Activated T-helper 2 cell treated with anti-CD3 and anti-CD28 coated beads, Interferon-gamma antibody, Interleukin-2, Interleukin-4, amounts not matched to agents 10 μg/mL and 5 μg/mL and 100 μg/mL, durations not matched to agents 14 hours and 24 hours and 36 hours (primary cell): Measurements from ENCODE around the gene SENP7. TPM values are rescaled to one million over a fixed set of nuclear protein-coding genes. Genes with fewer than 3 reads are reported as not detected.

Experiments
- DNase-seq: peaks from one replicate; pipeline ENCODE4 v3.0.0; 2021; ENCODE audit warnings: low spot score
- H3K27ac Mint-ChIP-seq: one replicate; pipeline ENCODE4 v1.8.0; 2021; ENCODE audit warnings: mixed read lengths
- H3K27me3 Mint-ChIP-seq: one replicate; pipeline ENCODE4 v1.8.0; 2021; ENCODE audit warnings: low read depth, mixed read lengths
- H3K36me3 Mint-ChIP-seq: one replicate; pipeline ENCODE4 v1.8.0; 2021; ENCODE audit warnings: low read depth, mixed read lengths
- H3K4me1 Mint-ChIP-seq: one replicate; pipeline ENCODE4 v1.8.0; 2021; ENCODE audit warnings: low read depth, mixed read lengths
- H3K4me3 Mint-ChIP-seq: one replicate; pipeline ENCODE4 v1.8.0; 2021; ENCODE audit warnings: low read depth, mild to moderate bottlenecking, moderate library complexity, mixed read lengths
- H3K9me3 Mint-ChIP-seq: one replicate; pipeline ENCODE4 v1.8.0; 2021; ENCODE audit warnings: mixed read lengths
- intact Hi-C: fragments of 100-400 bp; cut with micrococcal nuclease; formaldehyde crosslinking; loops from one replicate; pipeline ENCODE4 v1.15.1; 2023
- total RNA-seq: library from RNA; stranded (reverse); gene quantifications from 2 replicates; pipeline ENCODE4 v1.2.3, GENCODE V29; 2022

Gene SENP7
- total RNA-seq, 1 donor from 2014 or later = 10.7 TPM

- Mint-ChIP-seq H3K27ac (no peak overlapping the region), H3K9me3 (peaks cover 15% of the 10 kb centered on the region), H3K27me3 (no peaks in the 10 kb centered on the region), H3K4me3 (no peak overlapping the region), H3K4me1 (peaks cover 21% of the 10 kb centered on the region), H3K36me3 (peaks cover 18% of the 10 kb centered on the region)
- intact Hi-C loops = loop anchor here (5.0 kb wide), 6 partner anchors 128 to 1067 kb away; partner anchors contain the start of gene SENP7
- DNase-seq = no peak
Measured at GRCh38 chr3:101384426-101384825, 128.6 kb downstream of the SENP7 start.

GRCh38 chr3:101383656-101384055 lies 129.4 kb downstream of the SENP7 start:
- H3K9me3 Mint-ChIP-seq = peaks cover 12% of the 10 kb centered on the region
- H3K4me1 Mint-ChIP-seq = peaks cover 25% of the 10 kb centered on the region
- no peaks in the 10 kb centered on the region for H3K27me3 Mint-ChIP-seq
- H3K27ac Mint-ChIP-seq = no peak overlapping the region
- peaks cover 17% of the 10 kb centered on the region for H3K36me3 Mint-ChIP-seq
- no peak overlapping the region for H3K4me3 Mint-ChIP-seq
- DNase-seq = no peak
- intact Hi-C loops = loop anchor here (2.0 to 5.0 kb wide), 7 partner anchors 129 to 1066 kb away; partner anchors contain the start of gene SENP7

- Mint-ChIP-seq H3K9me3 (peaks cover 12% of the 10 kb centered on the region), H3K27ac (no peak overlapping the region), H3K27me3 (no peaks in the 10 kb centered on the region), H3K4me1 (peaks cover 28% of the 10 kb centered on the region), H3K36me3 (peaks cover 17% of the 10 kb centered on the region), H3K4me3 (no peak overlapping the region)
- DNase-seq = no peak
- intact Hi-C loops = loop anchor here (2.0 to 5.0 kb wide), 7 partner anchors 129 to 1066 kb away; partner anchors contain the start of gene SENP7
Measured at GRCh38 chr3:101383156-101383575, 129.8 kb downstream of the SENP7 start.

GRCh38 chr3:101381809-101382208 lies 131.2 kb downstream of the SENP7 start:
- intact Hi-C loops = loop anchor here (2.0 to 5.0 kb wide), 8 partner anchors 130 to 1065 kb away; partner anchors contain the start of gene SENP7
- Mint-ChIP-seq H3K27ac (no peak overlapping the region), H3K36me3 (peaks cover 13% of the 10 kb centered on the region), H3K4me1 (peaks cover 31% of the 10 kb centered on the region), H3K27me3 (no peaks in the 10 kb centered on the region), H3K9me3 (peaks cover 11% of the 10 kb centered on the region), H3K4me3 (no peak overlapping the region)
- DNase-seq = no peak

- Mint-ChIP-seq H3K4me1 (peaks cover 29% of the 10 kb centered on the region), H3K4me3 (peak overlapping the region; percentile 43), H3K9me3 (peaks cover 11% of the 10 kb centered on the region), H3K36me3 (peaks cover 13% of the 10 kb centered on the region), H3K27me3 (no peaks in the 10 kb centered on the region), H3K27ac (peak overlapping the region; percentile 67)
- intact Hi-C loops = loop anchor here (1.0 to 5.0 kb wide), 13 partner anchors 132 to 1063 kb away; partner anchors contain the start of genes LNP1, SENP7 and TOMM70
- DNase-seq = no peak
Measured at GRCh38 chr3:101379658-101380376, 133.2 kb downstream of the SENP7 start.

GRCh38 chr3:101377796-101378195 lies 135.2 kb downstream of the SENP7 start:
- Mint-ChIP-seq H3K36me3 (peaks cover 17% of the 10 kb centered on the region), H3K27me3 (no peaks in the 10 kb centered on the region), H3K4me1 (peaks cover 33% of the 10 kb centered on the region), H3K4me3 (no peak overlapping the region), H3K27ac (no peak overlapping the region), H3K9me3 (peaks cover 11% of the 10 kb centered on the region)
- intact Hi-C loops = loop anchor here (2.0 kb wide), 1 partner anchor 977 kb away; the partner anchor contains the start of genes LNP1 and TOMM70
- DNase-seq = no peak

- Mint-ChIP-seq H3K27ac (no peak overlapping the region), H3K4me1 (peaks cover 33% of the 10 kb centered on the region), H3K36me3 (peaks cover 17% of the 10 kb centered on the region), H3K9me3 (peaks cover 11% of the 10 kb centered on the region), H3K27me3 (no peaks in the 10 kb centered on the region), H3K4me3 (no peak overlapping the region)
- intact Hi-C loops = no loop called here
- DNase-seq = no peak
Measured at GRCh38 chr3:101377209-101377608, 135.8 kb downstream of the SENP7 start.

GRCh38 chr3:101375586-101375985 lies 137.4 kb downstream of the SENP7 start:
- Mint-ChIP-seq H3K9me3 (peaks cover 11% of the 10 kb centered on the region), H3K27ac (no peak overlapping the region), H3K27me3 (no peaks in the 10 kb centered on the region), H3K4me3 (no peak overlapping the region), H3K36me3 (peaks cover 17% of the 10 kb centered on the region), H3K4me1 (peaks cover 26% of the 10 kb centered on the region)
- intact Hi-C loops = no loop called here
- no peak for DNase-seq

- Mint-ChIP-seq H3K9me3 (peaks cover 20% of the 10 kb centered on the region), H3K27me3 (no peaks in the 10 kb centered on the region), H3K4me3 (no peak overlapping the region), H3K27ac (no peak overlapping the region), H3K36me3 (peaks cover 53% of the 10 kb centered on the region), H3K4me1 (no peaks in the 10 kb centered on the region)
- no peak for DNase-seq
- intact Hi-C loops = no loop called here
Measured at GRCh38 chr3:101362406-101362805, 150.6 kb downstream of the SENP7 start.

GRCh38 chr3:101351829-101352228 lies 161.2 kb downstream of the SENP7 start:
- H3K9me3 Mint-ChIP-seq = peaks cover 4% of the 10 kb centered on the region
- H3K27ac Mint-ChIP-seq = no peak overlapping the region
- intact Hi-C loops = no loop called here
- H3K4me3 Mint-ChIP-seq = no peak overlapping the region
- H3K36me3 Mint-ChIP-seq = peaks cover 15% of the 10 kb centered on the region
- H3K4me1 Mint-ChIP-seq = no peaks in the 10 kb centered on the region
- H3K27me3 Mint-ChIP-seq = no peaks in the 10 kb centered on the region
- DNase-seq = no peak

GRCh38 chr3:101340591-101340990 lies 172.4 kb downstream of the SENP7 start:
- Mint-ChIP-seq H3K36me3 (peaks cover 38% of the 10 kb centered on the region), H3K4me1 (no peaks in the 10 kb centered on the region), H3K27ac (no peak overlapping the region), H3K9me3 (no peaks in the 10 kb centered on the region), H3K4me3 (no peak overlapping the region), H3K27me3 (no peaks in the 10 kb centered on the region)
- intact Hi-C loops = no loop called here
- no peak for DNase-seq

- H3K9me3 Mint-ChIP-seq = no peaks in the 10 kb centered on the region
- H3K27ac Mint-ChIP-seq = no peak overlapping the region
- H3K4me1 Mint-ChIP-seq = no peaks in the 10 kb centered on the region
- DNase-seq = no peak
- H3K27me3 Mint-ChIP-seq = no peaks in the 10 kb centered on the region
- peaks cover 25% of the 10 kb centered on the region for H3K36me3 Mint-ChIP-seq
- intact Hi-C loops = no loop called here
- H3K4me3 Mint-ChIP-seq = no peak overlapping the region
Measured at GRCh38 chr3:101333883-101334282, 179.1 kb downstream of the SENP7 start.

GRCh38 chr3:101329016-101329673 lies 183.9 kb downstream of the SENP7 start:
- H3K4me3 Mint-ChIP-seq = no peak overlapping the region
- H3K9me3 Mint-ChIP-seq = no peaks in the 10 kb centered on the region
- intact Hi-C loops = no loop called here
- no peaks in the 10 kb centered on the region for H3K27me3 Mint-ChIP-seq
- no peak for DNase-seq
- H3K27ac Mint-ChIP-seq = no peak overlapping the region
- H3K36me3 Mint-ChIP-seq = peaks cover 22% of the 10 kb centered on the region
- H3K4me1 Mint-ChIP-seq = no peaks in the 10 kb centered on the region
